HK-2 (cell line): ENCODE data around the gene FBXO7.

Experiments
- DNase-seq: peaks from one replicate; pipeline ENCODE4 v3.0.0-alpha.2; 2018; ENCODE audit not compliant: unreplicated experiment

FBXO7 gene

GRCh38 chr22:32531931-32532819, 57.6 kb downstream of the FBXO7 start:
- peak; percentile 66 for DNase-seq

GRCh38 chr22:32532820-32533128, 58.2 kb downstream of the FBXO7 start:
- DNase-seq, result no peak

- DNase-seq, result no peak
These were observed 58.9 kb downstream of the FBXO7 start for GRCh38 chr22:32533265-32534111.

- DNase-seq, result no peak
These were observed 59.9 kb downstream of the FBXO7 start for GRCh38 chr22:32534252-32535235.

- no peak for DNase-seq
These were observed 61.0 kb downstream of the FBXO7 start for GRCh38 chr22:32535531-32536190.

- DNase-seq, result no peak
These were observed 61.7 kb downstream of the FBXO7 start for GRCh38 chr22:32536352-32536751.

GRCh38 chr22:32538521-32538920, 63.9 kb downstream of the FBXO7 start:
- no peak for DNase-seq

GRCh38 chr22:32539631-32540421, 65.2 kb downstream of the FBXO7 start:
- DNase-seq, result no peak

- DNase-seq, result no peak
These were observed 66.9 kb downstream of the FBXO7 start for GRCh38 chr22:32541481-32541880.

- no peak for DNase-seq
These were observed 67.6 kb downstream of the FBXO7 start for GRCh38 chr22:32542066-32542676.

GRCh38 chr22:32542677-32543357, 68.2 kb downstream of the FBXO7 start:
- DNase-seq, result no peak

- DNase-seq, result no peak
These were observed 70.4 kb downstream of the FBXO7 start for GRCh38 chr22:32544953-32545558.

- no peak for DNase-seq
These were observed 71.2 kb downstream of the FBXO7 start for GRCh38 chr22:32545801-32546200.

- no peak for DNase-seq
These were observed 71.9 kb downstream of the FBXO7 start for GRCh38 chr22:32546496-32546895.

GRCh38 chr22:32546935-32547334, 72.3 kb downstream of the FBXO7 start:
- DNase-seq, result no peak

- no peak for DNase-seq
These were observed 73.4 kb downstream of the FBXO7 start for GRCh38 chr22:32548039-32548438.
